ENCODE data around the gene TLR2. TPM values are rescaled to one million over a fixed set of nuclear protein-coding genes. Genes with fewer than 3 reads are reported as not detected.

Gene TLR2
- total and polyA plus RNA-seq, 4 donors, result 27.5 to 190 (median 140) TPM

DNA sequence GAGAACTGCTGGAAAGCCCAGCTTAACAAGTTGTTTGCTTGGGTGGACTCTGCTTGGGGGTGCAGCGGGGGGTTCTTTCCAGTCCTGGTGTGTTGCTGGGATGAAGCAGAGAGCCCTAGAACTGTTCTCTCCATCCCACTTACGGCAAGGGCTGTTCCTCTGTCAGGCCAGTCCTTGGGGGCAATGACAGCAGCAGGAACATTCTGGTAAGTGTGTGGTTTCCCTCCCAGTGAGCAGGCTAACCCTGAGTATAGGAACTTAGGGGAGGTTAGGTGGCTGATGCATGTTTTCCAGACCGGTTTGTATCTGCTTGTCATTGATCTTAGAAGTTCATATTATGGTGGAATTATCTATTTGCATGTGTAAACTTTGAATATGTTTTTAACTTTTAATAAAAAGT lies 46.9 kb upstream of the TLR2 start:
- H3K4me1 ChIP-seq (ENCODE audit: control insufficient read depth in 5 of 5, insufficient read depth in 5 of 5, low read length in 5 of 5), result no peaks in the 10 kb centered on the region
- H3K36me3 ChIP-seq (ENCODE audit: control insufficient read depth in 4 of 4, insufficient read depth in 4 of 4, low read length in 4 of 4), result peaks cover 7 to 25% (median 17%) of the 10 kb centered on the region in 4 donors
- H3K9me3 ChIP-seq (ENCODE audit: control insufficient read depth in 4 of 4, insufficient read depth in 3 of 4, low read length in 3 of 4), result no peaks in the 10 kb centered on the region
- H3K9ac ChIP-seq (ENCODE audit: insufficient read depth in 1 of 2, low read length in 2 of 2), result no peak overlapping the region
- H3K27ac ChIP-seq (ENCODE audit: low read depth in 1 of 2, low read length in 1 of 2), result no peak overlapping the region
- 74 to 93% methylated on average over 3 of the region's 3 CpGs for WGBS, 2 donors
- DNase-seq (no peak), ATAC-seq (ENCODE audit: insufficient read depth, low FRiP score) (no peak)
- no peaks in the 10 kb centered on the region for H3K27me3 ChIP-seq (ENCODE audit: control insufficient read depth in 3 of 3, insufficient read depth in 3 of 3, low read length in 2 of 3)
- no peak overlapping the region for H3K4me3 ChIP-seq
- TF ChIP-seq CTCF (IDR thresholded peaks at IDR 0.05; ENCODE audit: control extremely low read depth, extremely low read depth), result no peak

- no peak overlapping the region for H3K9ac ChIP-seq (ENCODE audit: insufficient read depth in 1 of 2, low read length in 2 of 2)
- no peaks in the 10 kb centered on the region for H3K9me3 ChIP-seq (ENCODE audit: control insufficient read depth in 4 of 4, insufficient read depth in 3 of 4, low read length in 3 of 4)
- H3K27me3 ChIP-seq (ENCODE audit: control insufficient read depth in 3 of 3, insufficient read depth in 3 of 3, low read length in 2 of 3), result no peaks in the 10 kb centered on the region
- TF ChIP-seq CTCF (IDR thresholded peaks at IDR 0.05; ENCODE audit: control extremely low read depth, extremely low read depth), result no peak
- H3K36me3 ChIP-seq (ENCODE audit: control insufficient read depth in 4 of 4, insufficient read depth in 4 of 4, low read length in 4 of 4), result peaks cover 4 to 20% (median 16%) of the 10 kb centered on the region in 4 donors
- DNase-seq (no peak), ATAC-seq (ENCODE audit: insufficient read depth, low FRiP score) (no peak)
- WGBS, 2 donors, result 95% methylated on average over 8 of the region's 8 CpGs
- H3K4me1 ChIP-seq (ENCODE audit: control insufficient read depth in 5 of 5, insufficient read depth in 5 of 5, low read length in 5 of 5), result no peaks in the 10 kb centered on the region
- no peak overlapping the region for H3K27ac ChIP-seq (ENCODE audit: low read depth in 1 of 2, low read length in 1 of 2)
- no peak overlapping the region for H3K4me3 ChIP-seq
These were observed 46.1 kb upstream of the TLR2 start for GRCh38 chr4:153638011-153638410.

- no peak for ATAC-seq (ENCODE audit: insufficient read depth, low FRiP score)
- no peak for DNase-seq
- Histone ChIP-seq H3K36me3 (ENCODE audit: control insufficient read depth in 4 of 4, insufficient read depth in 4 of 4, low read length in 4 of 4) (peaks cover 4 to 19% (median 14%) of the 10 kb centered on the region in 4 donors), H3K4me1 (ENCODE audit: control insufficient read depth in 5 of 5, insufficient read depth in 5 of 5, low read length in 5 of 5) (no peaks in the 10 kb centered on the region), H3K9me3 (ENCODE audit: control insufficient read depth in 4 of 4, insufficient read depth in 3 of 4, low read length in 3 of 4) (no peaks in the 10 kb centered on the region), H3K27ac (ENCODE audit: low read depth in 1 of 2, low read length in 1 of 2) (no peak overlapping the region), H3K4me3 (no peak overlapping the region), H3K27me3 (ENCODE audit: control insufficient read depth in 3 of 3, insufficient read depth in 3 of 3, low read length in 2 of 3) (no peaks in the 10 kb centered on the region), H3K9ac (ENCODE audit: insufficient read depth in 1 of 2, low read length in 2 of 2) (no peak overlapping the region)
- TF ChIP-seq CTCF (IDR thresholded peaks at IDR 0.05; ENCODE audit: control extremely low read depth, extremely low read depth), result no peak
- WGBS, 2 donors, result 93 to 94% methylated on average over 3 of the region's 3 CpGs
These were observed 45.1 kb upstream of the TLR2 start for GRCh38 chr4:153638999-153639398.

All from lung (tissue), 12 donors.